GM19438 (cell line): ENCODE measurements around the gene NEO1.
"Not testable (repeated sequence)": the region's sequence is repeated elsewhere in the genome, so short reads cannot be mapped to it uniquely, and the experiment has no call there.

Source experiments
- ATAC-seq: cut with Tn5 transposase; IDR thresholded peaks from one replicate; pipeline ENCODE4 v1.9.1; 2021; ENCODE audit warnings: low read depth; ENCODE audit not compliant: unreplicated experiment

The NEO1 gene

GRCh38 chr15:73139744-73140553 lies 87.7 kb downstream of the NEO1 start:
- no peak for ATAC-seq

GRCh38 chr15:73141216-73141900 lies 89.1 kb downstream of the NEO1 start:
- no peak for ATAC-seq

DNA sequence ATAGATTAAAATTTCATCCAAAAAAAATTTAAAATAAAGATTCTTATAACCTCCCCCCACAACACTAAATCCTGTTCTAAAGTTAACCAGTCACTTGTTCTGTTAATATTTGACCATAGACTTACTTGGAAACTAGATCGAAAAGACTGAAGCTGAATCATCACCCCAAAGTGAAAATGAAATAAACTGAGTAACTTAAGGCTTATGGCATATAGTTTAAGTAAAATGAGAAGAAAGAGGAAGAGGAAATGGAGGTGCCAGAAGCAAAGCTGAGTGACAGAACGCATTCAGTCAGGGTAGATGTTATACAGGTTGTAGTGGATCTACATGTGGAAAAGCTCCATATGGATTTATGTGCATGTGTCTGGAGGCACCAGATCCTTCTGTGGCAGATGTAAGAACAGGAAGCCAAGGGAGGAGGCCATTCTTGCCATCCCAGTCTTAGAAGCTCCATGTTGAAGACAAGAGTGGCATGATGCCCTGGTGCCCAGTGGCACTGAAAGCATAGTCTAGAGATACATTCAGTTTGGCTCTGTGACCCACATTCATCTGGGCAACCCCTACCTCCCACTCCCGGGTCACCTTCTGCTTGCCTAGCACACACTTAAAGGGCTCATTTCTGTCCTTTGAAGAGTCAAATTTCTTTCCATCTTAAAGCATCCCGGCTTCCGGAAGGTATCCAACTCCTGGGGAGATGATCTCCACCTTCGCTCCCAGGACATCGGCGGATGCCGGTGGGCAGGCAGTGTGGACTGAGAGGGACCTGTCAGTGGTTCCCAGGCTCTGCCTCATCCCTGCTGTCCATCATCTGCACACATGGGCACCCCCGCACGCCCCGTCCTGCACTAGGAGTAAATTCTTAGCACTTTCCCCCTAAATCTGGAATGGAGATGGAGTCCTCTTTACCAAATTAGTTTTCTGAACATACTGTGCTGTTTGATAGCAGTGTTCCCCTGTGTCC lies 90.8 kb downstream of the NEO1 start:
- ATAC-seq = peak; percentile 82

DNA sequence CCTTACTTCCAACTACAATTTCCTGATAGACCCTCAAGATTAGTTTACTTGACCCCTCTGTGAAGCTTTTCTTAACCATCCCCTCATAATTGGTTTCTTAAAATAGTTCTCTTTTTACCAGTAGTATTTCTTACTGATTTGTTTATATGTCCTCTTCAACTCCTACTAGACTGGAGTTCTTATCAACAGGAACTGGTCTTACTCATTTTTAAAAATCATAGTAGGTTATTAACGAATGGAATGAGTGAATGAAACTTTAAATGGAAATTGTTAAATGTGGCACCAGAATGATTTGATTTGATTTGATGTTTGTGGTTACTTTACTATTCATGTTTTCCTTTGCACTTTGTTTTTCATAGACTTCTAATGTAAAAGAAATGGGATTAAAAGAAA lies 91.5 kb downstream of the NEO1 start:
- no peak for ATAC-seq

DNA sequence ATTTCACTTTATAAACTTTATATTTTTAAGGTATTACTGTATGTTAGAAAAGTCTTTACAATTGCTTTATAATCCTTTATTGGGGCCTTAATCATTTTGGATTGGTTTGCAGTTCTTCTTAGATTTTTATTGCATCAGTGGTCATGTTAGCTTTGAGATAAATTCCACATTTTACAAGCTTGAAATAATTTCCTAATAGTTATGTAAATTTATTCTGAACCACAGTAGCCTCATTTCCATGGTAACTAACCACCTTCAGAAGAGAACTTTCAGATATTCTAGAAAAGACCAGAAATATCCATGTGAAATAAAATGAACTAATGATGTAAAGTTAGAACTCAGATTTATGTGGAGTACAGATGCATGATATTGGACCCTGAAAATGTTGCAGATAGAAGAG lies 94.2 kb downstream of the NEO1 start:
- no peak for ATAC-seq

GRCh38 chr15:73150831-73151230 lies 98.6 kb downstream of the NEO1 start:
- no peak for ATAC-seq

DNA sequence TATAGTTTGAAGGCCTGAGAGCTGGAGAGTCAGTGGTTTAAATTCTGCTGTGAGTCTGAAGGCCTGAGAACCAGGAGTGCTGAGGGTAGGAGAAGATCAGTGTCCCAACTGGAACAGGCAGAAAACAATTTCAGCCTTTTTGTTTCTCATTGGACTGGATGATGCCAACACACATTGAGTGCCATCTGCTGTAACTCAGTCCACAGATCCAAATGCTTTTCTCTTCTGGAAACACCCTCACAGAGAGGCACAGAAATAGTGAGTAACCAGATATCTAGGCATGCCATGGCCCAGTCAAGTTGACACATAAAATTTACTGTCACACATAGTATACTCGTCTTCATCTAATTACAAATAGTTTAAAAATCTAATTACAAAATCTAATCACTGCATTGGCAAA lies 100.8 kb downstream of the NEO1 start:
- no peak for ATAC-seq

GRCh38 chr15:73153447-73153846 lies 101.2 kb downstream of the NEO1 start:
- no peak for ATAC-seq

DNA sequence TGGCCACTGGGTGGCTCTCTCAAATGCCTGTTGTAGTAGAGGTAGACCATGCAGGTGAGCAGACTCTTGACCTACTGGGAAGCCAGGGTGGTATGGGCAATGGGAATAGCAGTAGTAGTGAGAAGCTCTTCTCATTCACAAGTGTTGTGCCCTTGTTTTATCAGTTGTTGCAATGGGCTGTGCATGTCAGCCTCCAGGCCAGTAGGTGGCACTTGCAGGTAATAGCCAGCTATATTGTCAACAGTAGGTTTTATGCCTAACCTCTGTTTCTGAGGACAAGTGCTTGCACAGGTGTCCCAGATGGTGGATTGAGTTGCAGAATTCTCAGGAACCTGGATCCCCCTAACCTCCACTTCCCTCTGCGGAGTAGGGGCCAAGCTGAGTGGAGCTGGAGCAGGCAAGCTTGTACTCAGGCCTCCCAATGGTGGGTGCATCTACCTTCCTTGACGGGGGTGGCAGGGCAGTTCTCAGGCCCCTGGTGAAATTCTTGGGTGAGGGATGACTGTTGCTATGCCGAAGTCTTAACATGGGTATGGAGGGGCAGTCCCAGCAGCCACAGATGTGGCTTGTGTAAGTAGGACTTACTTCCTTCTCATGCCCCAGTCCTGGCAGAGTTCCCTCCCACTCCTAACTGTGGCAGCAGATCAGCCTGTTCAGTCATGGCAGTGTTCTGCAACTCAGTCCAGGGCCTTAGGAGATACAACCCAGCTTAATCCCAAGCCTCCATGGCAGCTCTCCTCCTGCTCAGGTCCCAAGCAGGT lies 104.3 kb downstream of the NEO1 start:
- no peak for ATAC-seq

DNA sequence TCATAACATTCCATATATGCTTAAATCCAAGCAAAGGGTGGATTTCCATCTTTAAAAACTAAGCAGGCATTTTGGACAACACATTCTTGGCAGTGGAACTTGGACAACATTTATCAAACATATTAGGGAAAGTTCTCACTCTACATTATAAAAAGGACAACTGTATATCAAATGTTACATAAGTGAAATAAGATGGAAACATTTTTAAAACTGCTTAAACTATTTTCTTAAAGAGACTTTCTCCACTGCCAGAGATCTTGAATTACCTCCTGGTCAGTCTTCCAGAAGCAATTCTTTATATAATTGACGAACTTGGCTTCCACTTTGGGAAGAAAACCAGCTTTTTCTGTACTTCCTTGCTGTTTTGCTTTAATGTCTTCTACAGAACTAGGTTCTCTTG lies 109.3 kb downstream of the NEO1 start:
- no peak for ATAC-seq

- no peak for ATAC-seq
Observed at GRCh38 chr15:73165435-73165834, 113.2 kb downstream of the NEO1 start.

GRCh38 chr15:73165844-73166243 lies 113.6 kb downstream of the NEO1 start:
- no peak for ATAC-seq

DNA sequence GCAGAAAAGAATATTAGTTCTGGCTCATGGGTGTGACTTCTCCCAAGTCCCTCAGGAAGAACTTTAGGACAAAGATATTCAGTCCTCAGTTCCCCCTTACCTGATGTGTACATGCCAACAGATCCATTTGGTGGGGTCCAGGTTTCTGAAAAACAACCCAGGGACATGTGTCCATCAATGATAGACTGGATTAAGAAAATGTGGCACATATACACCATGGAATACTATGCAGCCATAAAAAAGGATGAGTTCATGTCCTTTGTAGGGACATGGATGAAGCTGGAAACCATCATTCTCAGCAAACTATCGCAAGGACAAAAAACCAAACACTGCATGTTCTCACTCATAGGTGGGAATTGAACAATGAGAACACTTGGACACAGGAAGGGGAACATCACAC lies 114.4 kb downstream of the NEO1 start:
- not testable (repeated sequence) for ATAC-seq

DNA sequence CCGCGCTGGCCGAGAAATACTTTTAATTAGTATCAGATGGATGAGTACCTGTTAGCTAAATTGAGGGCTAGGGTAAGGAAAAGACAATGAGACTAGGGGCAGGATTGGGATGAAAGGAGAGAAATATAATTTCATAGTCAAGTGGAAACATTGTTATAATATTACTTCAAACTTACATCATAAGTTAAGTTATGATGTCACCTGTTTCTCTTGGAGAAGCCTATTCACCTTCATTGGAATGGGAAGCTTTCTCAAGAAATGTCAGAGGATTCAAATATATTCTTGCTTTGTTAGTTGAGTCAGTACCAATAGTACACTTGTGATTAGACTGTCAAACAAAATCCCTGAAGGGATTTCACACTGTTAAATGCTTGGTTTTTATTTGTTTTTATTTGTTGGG lies 116.2 kb downstream of the NEO1 start:
- no peak for ATAC-seq

GRCh38 chr15:73171711-73172110 lies 119.4 kb downstream of the NEO1 start:
- no peak for ATAC-seq

DNA sequence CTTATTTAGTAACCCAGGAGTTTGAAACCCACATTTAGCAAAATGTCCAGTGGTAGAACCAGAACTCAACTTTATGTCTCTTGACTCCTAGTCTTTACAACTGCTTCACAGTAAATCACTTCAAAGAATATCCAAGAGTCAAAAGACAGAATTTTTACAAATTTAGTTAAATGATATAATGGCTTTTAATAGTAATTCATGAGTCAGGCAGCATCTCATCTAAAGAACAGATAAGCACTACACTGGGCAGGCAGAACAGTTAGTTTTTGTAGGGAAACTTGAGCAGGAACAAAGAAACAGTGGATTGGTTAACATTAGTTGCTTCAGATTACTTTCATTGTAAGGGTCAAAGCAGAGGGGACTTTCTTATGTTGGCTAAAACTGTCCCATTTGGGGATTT lies 120.2 kb downstream of the NEO1 start:
- ATAC-seq = no peak

GRCh38 chr15:73174171-73174570 lies 121.9 kb downstream of the NEO1 start:
- ATAC-seq = no peak

GRCh38 chr15:73175382-73175781 lies 123.1 kb downstream of the NEO1 start:
- no peak for ATAC-seq

GRCh38 chr15:73176598-73176997 lies 124.3 kb downstream of the NEO1 start:
- no peak for ATAC-seq

GRCh38 chr15:73183071-73183470 lies 130.8 kb downstream of the NEO1 start:
- no peak for ATAC-seq
